Measurements from ENCODE around the gene COQ8A.

COQ8A gene

GRCh38 chr1:226974544-226975258, 34.6 kb downstream of the COQ8A start:
- DNase-seq (ENCODE audit: low spot score): no peak

GRCh38 chr1:226975259-226976250, 35.5 kb downstream of the COQ8A start:
- DNase-seq (ENCODE audit: low spot score): no peak

DNA sequence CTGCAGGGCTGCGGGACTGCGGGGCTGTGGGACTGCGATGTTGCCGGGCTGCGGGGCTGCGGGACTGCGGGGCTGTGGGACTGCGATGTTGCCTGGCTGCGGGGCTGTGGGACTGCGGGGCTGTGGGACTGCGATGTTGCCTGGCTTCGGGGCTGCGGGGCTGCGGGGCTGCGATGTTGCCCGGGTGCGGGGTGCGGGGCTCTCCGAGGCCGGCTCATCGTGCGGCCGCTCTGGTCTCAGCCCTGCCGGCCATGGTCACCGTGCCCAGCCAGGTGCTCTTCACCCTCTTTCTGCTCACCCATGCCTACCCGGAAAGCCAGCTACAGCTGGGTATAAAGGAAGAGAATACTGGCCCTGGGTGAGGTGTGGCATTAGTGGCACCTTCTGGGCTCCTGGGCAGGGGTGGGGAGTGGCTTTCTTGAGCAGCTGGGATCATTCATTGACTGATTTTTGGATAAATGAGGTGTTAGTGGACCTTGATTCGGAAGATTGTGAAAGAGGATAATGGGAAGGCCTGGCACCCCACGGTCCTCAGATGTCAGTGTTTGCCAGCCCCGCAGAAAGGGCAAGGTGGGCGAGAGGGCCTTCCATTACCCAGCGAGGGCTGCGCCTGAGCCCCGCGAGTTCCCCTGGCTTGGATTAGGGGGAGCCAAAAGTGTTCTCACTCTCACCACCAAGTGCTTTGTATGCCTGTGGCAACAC, 36.3 kb downstream of the COQ8A start:
- no peak for DNase-seq (ENCODE audit: low spot score)

GRCh38 chr1:226976978-226977642, 37.0 kb downstream of the COQ8A start:
- DNase-seq (ENCODE audit: low spot score): no peak

DNA sequence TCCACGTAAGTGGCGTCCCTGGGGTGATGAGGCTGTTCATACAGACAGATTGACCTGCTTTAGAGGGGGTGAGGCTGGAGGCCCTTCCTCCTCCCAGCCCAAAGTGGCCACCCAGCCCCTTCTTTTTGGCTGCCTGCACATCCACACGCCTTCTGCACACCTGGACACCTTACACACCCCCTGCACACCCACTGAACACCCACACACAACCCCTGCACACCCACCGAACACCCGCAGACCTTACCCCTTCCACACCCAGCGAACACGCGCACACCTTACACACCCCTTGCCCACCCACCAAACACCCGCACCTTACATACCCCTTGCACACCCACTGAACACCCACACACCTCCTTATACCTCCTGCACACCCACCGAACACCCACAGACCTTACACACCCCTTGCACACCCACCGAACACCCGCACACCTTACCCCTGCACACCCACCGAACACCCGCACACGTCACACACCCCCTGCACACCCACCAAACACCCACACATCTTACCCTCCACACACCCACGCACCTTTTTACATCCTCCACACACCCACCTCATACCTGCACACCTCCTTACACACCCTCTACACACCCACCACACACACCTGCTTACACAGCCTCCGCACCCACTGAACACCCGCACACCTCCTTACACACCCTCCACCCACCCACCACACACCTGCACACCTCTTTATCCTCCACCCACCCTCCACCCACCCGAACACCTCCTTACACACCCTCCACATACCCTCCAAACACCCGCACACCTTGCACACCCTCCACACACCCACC, 37.7 kb downstream of the COQ8A start:
- DNase-seq (ENCODE audit: low spot score): no peak

DNA sequence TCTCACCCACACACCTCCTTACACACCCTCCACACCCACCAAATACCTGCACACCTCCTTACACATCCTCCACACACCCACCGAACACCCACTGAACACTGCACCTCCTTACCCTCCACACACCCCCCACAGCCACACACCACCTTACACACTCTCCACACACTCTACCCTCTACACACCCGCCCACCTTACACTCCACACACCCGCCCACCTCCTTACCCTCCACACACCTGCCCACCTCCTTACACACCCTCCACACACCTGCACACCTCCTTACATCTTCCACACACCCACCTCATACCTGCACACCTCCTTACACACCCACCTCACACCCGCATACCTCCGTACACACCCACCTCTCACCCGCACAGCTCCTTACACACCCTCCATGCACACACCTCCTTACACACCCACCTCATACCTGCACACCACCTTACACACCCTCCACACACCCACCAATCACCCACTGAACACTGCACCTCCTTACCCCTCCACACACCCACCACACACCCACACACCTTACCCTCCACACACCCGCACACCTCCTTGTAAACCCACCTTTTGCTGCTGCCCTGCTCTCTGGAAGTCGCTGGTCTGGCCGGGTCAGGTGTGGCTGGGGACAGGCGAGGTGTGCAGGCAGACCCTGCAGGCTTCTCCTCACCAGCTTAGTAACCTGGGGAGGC, 38.5 kb downstream of the COQ8A start:
- no peak for DNase-seq (ENCODE audit: low spot score)

DNA sequence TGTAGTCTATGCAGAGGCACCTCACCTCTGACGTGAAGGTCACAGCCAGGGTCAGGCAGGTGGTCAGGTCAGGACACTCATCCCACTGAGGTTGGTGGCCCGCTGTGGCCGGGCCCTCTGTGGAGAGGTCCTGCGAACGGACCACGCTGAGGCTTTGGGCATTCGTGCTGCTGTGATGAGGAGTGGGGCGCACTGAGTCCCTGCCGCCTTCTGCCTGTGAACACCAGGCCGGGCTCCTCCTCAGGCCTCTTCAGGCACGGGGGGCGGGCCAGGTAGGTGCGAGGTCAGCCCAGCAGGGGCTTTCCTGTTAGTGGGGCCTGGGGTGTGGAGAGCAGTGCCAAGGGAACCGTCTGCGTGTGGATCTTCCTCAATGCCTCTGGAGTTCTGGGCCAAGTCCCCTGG, 39.0 kb downstream of the COQ8A start:
- no peak for DNase-seq (ENCODE audit: low spot score)

- DNase-seq (ENCODE audit: low spot score): no peak
Measured at GRCh38 chr1:226979517-226980121, 39.5 kb downstream of the COQ8A start.

DNA sequence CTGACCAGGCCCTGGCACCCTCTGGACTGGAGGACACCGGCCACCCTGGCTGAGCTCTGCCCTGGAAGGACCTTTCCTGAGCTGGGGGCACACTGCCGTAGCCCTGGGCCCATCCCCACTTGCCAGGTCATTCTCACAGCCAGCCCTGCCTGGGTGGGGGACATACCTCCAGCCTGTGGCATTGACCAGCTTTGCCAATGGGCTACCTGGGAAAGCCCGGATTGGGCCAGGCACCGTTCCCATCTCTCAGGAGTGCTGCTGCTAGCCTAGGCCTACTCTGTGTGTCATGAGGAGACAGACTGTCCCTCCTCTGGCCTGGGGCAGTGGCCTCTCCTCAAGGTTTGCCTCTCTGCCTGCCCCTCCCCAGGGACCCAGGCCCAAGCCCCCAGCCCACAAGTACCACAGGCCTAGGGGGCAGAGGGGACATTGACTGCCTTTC, 40.0 kb downstream of the COQ8A start:
- DNase-seq (ENCODE audit: low spot score): no peak

GRCh38 chr1:226980565-226981385, 40.7 kb downstream of the COQ8A start:
- no peak for DNase-seq (ENCODE audit: low spot score)

- no peak for DNase-seq (ENCODE audit: low spot score)
Measured at GRCh38 chr1:226981386-226981817, 41.3 kb downstream of the COQ8A start.

DNA sequence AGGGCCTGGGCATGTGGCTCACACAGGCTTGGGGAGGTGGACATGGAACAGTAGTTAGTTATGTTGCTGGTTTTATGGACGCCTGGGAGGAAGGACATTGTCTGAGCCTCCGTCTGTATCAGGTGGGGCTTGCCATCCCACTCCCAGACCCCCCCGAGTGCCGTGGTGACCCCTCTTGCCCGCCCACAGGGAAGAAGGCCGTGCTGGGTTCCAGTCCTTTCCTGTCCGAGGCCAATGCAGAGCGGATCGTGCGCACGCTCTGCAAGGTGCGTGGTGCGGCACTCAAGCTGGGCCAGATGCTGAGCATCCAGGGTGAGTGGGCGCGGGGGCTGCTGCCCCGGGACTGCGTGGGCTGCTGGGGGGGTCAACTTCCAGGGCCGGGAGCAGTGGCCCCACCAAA, 41.7 kb downstream of the COQ8A start:
- no peak for DNase-seq (ENCODE audit: low spot score)

DNA sequence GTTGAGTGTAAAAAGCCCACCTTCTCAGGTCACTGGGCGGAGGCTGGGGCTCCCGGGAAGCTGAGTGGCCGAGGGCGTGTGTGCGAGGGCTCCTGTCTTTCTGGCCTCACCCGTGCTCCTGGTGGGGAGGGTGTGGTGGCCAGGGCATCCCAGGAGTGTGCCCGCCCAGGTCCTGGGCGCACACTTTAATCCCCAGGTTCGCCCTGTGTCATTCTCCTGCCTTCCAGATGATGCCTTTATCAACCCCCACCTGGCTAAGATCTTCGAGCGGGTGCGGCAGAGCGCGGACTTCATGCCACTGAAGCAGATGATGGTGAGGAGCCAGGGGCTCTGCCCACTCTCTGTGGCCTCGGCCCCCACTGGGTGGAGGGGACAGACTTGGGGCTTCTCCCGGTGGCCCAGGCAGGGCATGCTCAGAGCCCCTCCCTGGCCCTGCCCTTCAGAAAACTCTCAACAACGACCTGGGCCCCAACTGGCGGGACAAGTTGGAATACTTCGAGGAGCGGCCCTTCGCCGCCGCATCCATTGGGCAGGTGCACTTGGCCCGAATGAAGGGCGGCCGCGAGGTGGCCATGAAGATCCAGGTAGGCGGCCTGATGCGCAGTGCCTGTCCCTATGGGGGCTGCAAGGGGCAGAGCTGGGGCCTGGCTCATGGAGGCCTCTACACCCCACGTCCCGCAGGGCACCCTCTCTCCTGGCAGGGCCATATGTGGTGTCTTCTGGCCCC, 42.5 kb downstream of the COQ8A start:
- no peak for DNase-seq (ENCODE audit: low spot score)

GRCh38 chr1:226983247-226983991, 43.3 kb downstream of the COQ8A start:
- no peak for DNase-seq (ENCODE audit: low spot score)

GRCh38 chr1:226983992-226984364, 43.9 kb downstream of the COQ8A start:
- DNase-seq (ENCODE audit: low spot score): no peak

GRCh38 chr1:226984521-226985238, 44.6 kb downstream of the COQ8A start:
- DNase-seq (ENCODE audit: low spot score): no peak

DNA sequence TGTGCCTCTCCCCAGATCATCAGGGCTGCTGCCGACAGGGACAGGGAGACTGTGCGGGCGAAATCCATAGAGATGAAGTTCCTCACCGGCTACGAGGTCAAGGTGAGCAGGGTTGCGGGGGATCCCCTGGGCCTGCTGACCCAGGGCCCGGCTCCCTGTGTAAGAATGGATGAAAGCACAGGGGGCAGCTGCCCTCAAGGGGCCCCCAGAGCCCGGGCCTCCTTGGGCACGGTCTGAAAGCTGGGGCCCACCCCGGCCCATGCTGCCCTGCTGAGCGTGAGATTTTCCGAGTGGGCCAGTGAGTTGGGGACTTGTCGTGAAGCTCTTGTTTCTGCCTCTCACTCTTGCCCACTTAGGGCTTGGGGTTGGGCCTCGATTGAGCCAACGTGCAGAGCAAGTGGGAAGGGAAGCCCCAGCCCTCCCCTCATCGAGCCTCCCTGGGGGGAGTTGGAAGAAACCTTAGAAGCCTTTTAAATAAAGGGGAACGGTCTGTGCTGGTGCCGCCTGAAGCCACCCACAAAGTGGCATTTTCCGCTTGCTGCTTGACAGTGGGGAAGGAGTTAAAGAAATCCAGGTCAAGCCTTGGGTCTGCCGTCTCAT, 45.2 kb downstream of the COQ8A start:
- no peak for DNase-seq (ENCODE audit: low spot score)

Measured in CD4-positive, alpha-beta T cell treated with Interleukin-6 at 100 ng/mL for 8 hours (primary cell).